ENCODE measurements around the gene PLSCR4. TPM values are rescaled to one million over a fixed set of nuclear protein-coding genes. Genes with fewer than 3 reads are reported as not detected.
A peak's percentile ranks its signal among the peaks of the same experiment; 100 is the strongest.

Gene PLSCR4
- polyA plus RNA-seq, 2 of the 4 experiments (the other 2 are of a cell fraction), result 8.3 to 17.2 TPM

- TF ChIP-seq ESRRA (IDR thresholded peaks at IDR 0.05; ENCODE audit: borderline replicate concordance, low read length) (no peak), FOSL2 (IDR thresholded peaks at IDR 0.05) (no peak), FOSL2 (CRISPR knock-in tag; IDR thresholded peaks at IDR 0.05) (no peak), CHD2 (IDR thresholded peaks at IDR 0.05; ENCODE audit: low read length, partially characterized antibody) (no peak), HDAC2 (IDR thresholded peaks at IDR 0.05) (no peak), SMC3 (IDR thresholded peaks at IDR 0.05) (no peak), FOXS1 (CRISPR knock-in tag; IDR thresholded peaks at IDR 0.05) (no peak), JUNB (IDR thresholded peaks at IDR 0.05) (no peak), HES2 (IDR thresholded peaks at IDR 0.05) (no peak), RCOR1 (IDR thresholded peaks at IDR 0.05; ENCODE audit: low read depth, low read length) (no peak), MYC (IDR thresholded peaks at IDR 0.05; ENCODE audit: borderline replicate concordance, low read length) (no peak), EHF (CRISPR knock-in tag; IDR thresholded peaks at IDR 0.05) (no peak), POLR2A (IDR thresholded peaks at IDR 0.05; ENCODE audit: low read length) (no peak), TP53 (CRISPR knock-in tag; IDR thresholded peaks at IDR 0.05) (no peak)
- TF ChIP-seq, protein P1, sequence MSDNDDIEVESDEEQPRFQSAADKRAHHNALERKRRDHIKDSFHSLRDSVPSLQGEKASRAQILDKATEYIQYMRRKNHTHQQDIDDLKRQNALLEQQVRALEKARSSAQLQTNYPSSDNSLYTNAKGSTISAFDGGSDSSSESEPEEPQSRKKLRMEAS (IDR thresholded peaks at IDR 0.05), result no peak
- Histone ChIP-seq H3K9me3 (no peaks in the 10 kb centered on the region), H3K4me3 (peak overlapping the region; percentile 90), H3K27ac (peak overlapping the region; percentile 78 to 87), H3K4me2 (peak overlapping the region; percentile 97), H3K4me1 (peaks cover 67% of the 10 kb centered on the region)
- POLR2A ChIA-PET, result interaction anchor here (0.7 to 2.5 kb wide), 4 partner anchors 8 to 347 kb away, joined by 3 to 9 read pairs (median 4); no protein-coding TSS in a partner anchor
- DNase-seq (ENCODE audit: low read depth in 1 of 2, low spot score in 1 of 2) (no peak), ATAC-seq (no peak), FAIRE-seq (no peak)
- WGBS (ENCODE audit: missing lambda C conversion rate), result 5% methylated on average over 4 of the region's 4 CpGs
- CTCF ChIA-PET, result interaction anchor here (0.7 to 4.5 kb wide), 8 partner anchors 10 to 419 kb away, joined by 3 to 34 read pairs (median 4); no protein-coding TSS in a partner anchor
These were observed 91.9 kb downstream of the PLSCR4 start for GRCh38 chr3:146159037-146159436.

- 45% methylated on average over 2 of the region's 2 CpGs for WGBS (ENCODE audit: missing lambda C conversion rate)
- peak overlapping the region; percentile 90 for H3K4me3 ChIP-seq
- ChIA-PET CTCF (interaction anchor here (0.8 to 3.1 kb wide), 7 partner anchors 13 to 31 kb away, joined by 3 to 15 read pairs (median 3); no protein-coding TSS in a partner anchor), POLR2A (interaction anchor here (0.7 to 1.5 kb wide), 2 partner anchors 9 kb away, joined by 3 read pairs; no protein-coding TSS in a partner anchor)
- H3K27ac ChIP-seq, result peak overlapping the region; percentile 78 to 87
- peak overlapping the region; percentile 97 for H3K4me2 ChIP-seq
- FAIRE-seq (no peak), ATAC-seq (no peak), DNase-seq (ENCODE audit: low read depth in 1 of 2, low spot score in 1 of 2) (no peak)
- no peak for TF ChIP-seq BHLHE40 (IDR thresholded peaks at IDR 0.05; ENCODE audit: low read depth, low read length)
- TF ChIP-seq RCOR1 (IDR thresholded peaks at IDR 0.05; ENCODE audit: low read depth, low read length), result no peak
- no peak for TF ChIP-seq RFX5 (IDR thresholded peaks at IDR 0.05)
- TF ChIP-seq MAZ (IDR thresholded peaks at IDR 0.05; ENCODE audit: borderline replicate concordance, low read depth, low read length), result no peak
- TF ChIP-seq NPAS2 (CRISPR knock-in tag; IDR thresholded peaks at IDR 0.05; ENCODE audit: borderline replicate concordance), result no peak
- TF ChIP-seq KDM1A (IDR thresholded peaks at IDR 0.05; ENCODE audit: low read depth), result no peak
- no peak for TF ChIP-seq SMC3 (IDR thresholded peaks at IDR 0.05)
- TF ChIP-seq HEYL (CRISPR knock-in tag; IDR thresholded peaks at IDR 0.05), result no peak
- no peak for TF ChIP-seq CBX2 (IDR thresholded peaks at IDR 0.05; ENCODE audit: borderline replicate concordance, low read depth)
- TF ChIP-seq CBX8 (IDR thresholded peaks at IDR 0.05), result no peak
- TF ChIP-seq ESRRA (IDR thresholded peaks at IDR 0.05; ENCODE audit: borderline replicate concordance, low read length), result no peak
- no peaks in the 10 kb centered on the region for H3K9me3 ChIP-seq
- H3K4me1 ChIP-seq, result peaks cover 72% of the 10 kb centered on the region
These were observed 93.4 kb downstream of the PLSCR4 start for GRCh38 chr3:146157325-146158060.

DNA sequence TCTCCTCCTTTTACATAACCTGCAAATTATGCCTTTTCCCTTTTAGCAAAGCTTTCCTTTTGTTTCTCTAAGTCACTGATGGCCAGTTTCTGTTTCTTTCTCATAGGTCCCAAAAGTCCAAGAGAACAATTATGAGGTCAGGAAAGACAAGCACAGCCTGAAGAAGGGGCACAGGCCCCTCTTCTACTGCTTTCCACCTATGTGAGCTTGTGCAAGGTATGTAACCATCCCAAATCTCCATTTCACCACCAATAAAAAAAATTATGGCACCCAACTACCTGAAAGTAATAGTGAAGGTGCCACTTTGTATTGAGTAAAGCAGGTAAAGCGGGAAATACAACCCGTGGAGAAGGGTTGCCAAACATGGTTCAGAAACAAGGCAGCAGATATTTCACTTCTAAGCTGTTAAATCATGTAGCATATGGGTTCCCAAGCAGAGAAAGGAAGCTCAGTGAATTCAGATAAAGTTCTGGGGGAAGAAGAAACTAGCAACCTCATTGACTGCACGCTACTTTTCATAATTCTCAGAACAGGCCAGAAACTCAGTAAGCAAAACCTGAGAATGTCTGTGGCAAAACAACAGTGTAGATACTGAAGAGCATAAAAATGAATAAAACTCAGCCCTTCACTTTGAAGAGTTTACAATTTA lies 94.1 kb downstream of the PLSCR4 start:
- Histone ChIP-seq H3K27ac (peak overlapping the region; percentile 45 to 72), H3K4me3 (peak overlapping the region; percentile 90), H3K4me1 (peaks cover 70% of the 10 kb centered on the region), H3K9me3 (no peaks in the 10 kb centered on the region), H3K4me2 (peak overlapping the region; percentile 97)
- POLR2A ChIA-PET, result interaction anchor here (0.7 kb wide), 1 partner anchor 10 kb away, joined by 3 read pairs; no protein-coding TSS in a partner anchor
- ATAC-seq, result no peak
- WGBS (ENCODE audit: missing lambda C conversion rate), result 82% methylated on average over 3 of the region's 3 CpGs
- CTCF ChIA-PET, result interaction anchor here (0.8 to 3.1 kb wide), 8 partner anchors 13 to 421 kb away, joined by 3 to 17 read pairs (median 3); no protein-coding TSS in a partner anchor
- no peak for DNase-seq (ENCODE audit: low read depth in 1 of 2, low spot score in 1 of 2)
- FAIRE-seq, result peak; percentile 7
- TF ChIP-seq EP300 (IDR thresholded peaks at IDR 0.05) (no peak), EHMT2 (IDR thresholded peaks at IDR 0.05; ENCODE audit: low read depth) (no peak), HDAC2 (IDR thresholded peaks at IDR 0.05) (no peak), CBX8 (IDR thresholded peaks at IDR 0.05) (no peak), KDM5A (IDR thresholded peaks at IDR 0.05) (no peak), ZFP36 (IDR thresholded peaks at IDR 0.05; ENCODE audit: borderline replicate concordance, partially characterized antibody) (no peak)
- TF ChIP-seq, protein P2, sequence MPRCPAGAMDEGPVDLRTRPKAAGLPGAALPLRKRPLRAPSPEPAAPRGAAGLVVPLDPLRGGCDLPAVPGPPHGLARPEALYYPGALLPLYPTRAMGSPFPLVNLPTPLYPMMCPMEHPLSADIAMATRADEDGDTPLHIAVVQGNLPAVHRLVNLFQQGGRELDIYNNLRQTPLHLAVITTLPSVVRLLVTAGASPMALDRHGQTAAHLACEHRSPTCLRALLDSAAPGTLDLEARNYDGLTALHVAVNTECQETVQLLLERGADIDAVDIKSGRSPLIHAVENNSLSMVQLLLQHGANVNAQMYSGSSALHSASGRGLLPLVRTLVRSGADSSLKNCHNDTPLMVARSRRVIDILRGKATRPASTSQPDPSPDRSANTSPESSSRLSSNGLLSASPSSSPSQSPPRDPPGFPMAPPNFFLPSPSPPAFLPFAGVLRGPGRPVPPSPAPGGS (IDR thresholded peaks at IDR 0.05), result no peak

Data from A549 (cell line).